GM19351 (cell line): ENCODE results near the gene CFAP74.

Source experiments
- ATAC-seq: cut with Tn5 transposase; IDR thresholded peaks from one replicate; pipeline ENCODE4 v1.9.1; 2021; ENCODE audit warnings: mild to moderate bottlenecking, moderate library complexity; ENCODE audit not compliant: unreplicated experiment

The CFAP74 gene, protein sequence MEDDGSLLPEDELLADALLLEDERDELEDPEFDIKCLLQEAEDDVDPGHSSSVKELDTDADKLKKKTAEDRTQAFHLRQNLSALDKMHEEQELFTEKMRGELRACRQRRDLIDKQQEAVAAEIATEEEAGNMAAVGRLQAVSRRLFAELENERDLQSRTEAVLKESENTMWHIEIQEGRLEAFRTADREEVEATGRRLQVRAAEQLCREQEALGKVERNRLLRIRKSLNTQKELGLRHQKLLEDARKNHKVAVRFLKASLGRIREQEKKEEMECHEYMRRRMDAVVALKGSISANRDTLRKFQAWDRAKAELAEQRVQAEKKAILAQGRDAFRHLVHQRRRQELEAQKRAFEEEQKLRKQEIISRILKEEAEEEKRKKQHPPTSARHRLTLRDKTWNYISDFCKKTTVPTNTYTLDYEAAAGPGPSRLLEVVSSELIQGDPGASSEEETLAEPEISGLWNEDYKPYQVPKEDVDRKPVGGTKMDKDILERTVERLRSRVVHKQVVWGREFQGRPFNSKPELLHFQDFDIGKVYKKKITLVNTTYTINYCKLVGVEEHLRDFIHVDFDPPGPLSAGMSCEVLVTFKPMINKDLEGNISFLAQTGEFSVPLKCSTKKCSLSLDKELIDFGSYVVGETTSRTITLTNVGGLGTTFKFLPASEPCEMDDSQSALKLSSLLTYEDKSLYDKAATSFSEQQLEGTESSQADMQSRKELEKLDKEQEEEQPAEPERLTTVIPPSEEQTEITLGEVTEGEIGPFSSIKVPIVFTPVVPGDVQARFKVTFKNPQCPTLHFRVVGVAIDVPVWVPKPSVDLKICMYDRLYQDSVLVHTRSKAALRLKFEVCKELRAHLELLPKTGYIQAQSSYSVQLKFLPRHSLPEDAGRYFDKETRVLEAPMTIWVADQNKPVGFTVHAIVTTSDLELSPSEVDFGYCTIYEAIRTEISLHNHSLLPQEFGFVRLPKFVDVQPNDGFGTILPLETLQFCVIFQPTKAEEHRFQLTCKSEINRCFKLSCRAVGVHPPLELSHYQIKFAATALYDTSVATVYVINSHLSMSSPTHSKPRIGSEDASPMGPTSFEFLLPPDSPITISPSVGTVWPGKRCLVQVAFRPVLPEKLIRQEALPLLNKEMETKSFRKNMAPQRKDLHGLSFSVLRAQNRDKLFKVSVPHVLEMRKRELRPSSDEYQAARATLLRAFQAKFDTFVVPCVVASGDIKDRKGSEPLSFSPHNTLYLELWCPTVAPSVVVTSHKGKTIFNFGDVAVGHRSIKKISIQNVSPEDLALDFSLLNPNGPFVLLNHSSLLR (N-terminal part only)

GRCh38 chr1:2003541-2004131, at the start of gene CFAP74:
Gene CFAP74, minus strand, starts transcription at chr1:2003786. Its CDS starts 12,830 bp downstream, at chr1:1990956.
- no peak for ATAC-seq

DNA sequence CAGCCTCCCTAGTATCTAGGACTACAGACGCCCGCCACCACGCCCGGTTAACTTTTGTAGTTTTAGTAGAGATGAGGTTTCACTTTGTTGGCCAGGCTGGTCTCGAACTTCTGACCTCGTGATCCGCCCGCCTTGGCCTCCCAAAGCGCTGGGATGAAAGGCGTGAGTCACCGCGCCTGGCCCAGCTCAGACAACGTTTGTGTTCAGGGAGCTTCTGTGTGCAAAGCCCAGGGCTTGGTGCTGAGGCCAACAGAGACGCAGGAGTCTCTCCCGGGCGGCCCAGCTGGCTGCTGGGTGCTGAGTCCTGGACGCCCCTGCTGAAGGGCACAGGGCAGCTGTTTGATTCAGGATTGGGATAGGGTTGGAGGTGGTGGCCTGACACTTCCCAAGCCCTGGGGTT, 49.6 kb upstream of the CFAP74 start:
- no peak for ATAC-seq

DNA sequence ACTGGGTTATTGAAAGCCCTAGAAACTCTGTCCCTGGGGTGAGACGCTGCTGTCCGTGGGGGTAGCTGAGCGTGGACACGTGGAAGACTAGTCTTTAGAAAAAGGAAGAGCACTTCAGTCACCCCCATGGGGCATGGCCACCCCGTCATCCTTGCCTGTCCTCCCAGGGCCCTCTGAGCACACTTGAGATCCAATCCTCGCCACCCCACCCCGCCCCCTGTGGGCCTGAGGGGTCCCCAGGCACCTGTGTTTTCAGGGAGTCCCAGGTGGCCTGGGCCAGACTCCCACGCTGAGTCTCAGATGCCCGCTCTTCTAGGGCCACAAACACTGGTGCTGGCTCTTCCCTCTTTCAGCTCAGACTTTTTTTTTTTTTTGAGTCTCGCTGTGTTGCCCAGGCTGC, 49.2 kb upstream of the CFAP74 start:
- ATAC-seq, result no peak

DNA sequence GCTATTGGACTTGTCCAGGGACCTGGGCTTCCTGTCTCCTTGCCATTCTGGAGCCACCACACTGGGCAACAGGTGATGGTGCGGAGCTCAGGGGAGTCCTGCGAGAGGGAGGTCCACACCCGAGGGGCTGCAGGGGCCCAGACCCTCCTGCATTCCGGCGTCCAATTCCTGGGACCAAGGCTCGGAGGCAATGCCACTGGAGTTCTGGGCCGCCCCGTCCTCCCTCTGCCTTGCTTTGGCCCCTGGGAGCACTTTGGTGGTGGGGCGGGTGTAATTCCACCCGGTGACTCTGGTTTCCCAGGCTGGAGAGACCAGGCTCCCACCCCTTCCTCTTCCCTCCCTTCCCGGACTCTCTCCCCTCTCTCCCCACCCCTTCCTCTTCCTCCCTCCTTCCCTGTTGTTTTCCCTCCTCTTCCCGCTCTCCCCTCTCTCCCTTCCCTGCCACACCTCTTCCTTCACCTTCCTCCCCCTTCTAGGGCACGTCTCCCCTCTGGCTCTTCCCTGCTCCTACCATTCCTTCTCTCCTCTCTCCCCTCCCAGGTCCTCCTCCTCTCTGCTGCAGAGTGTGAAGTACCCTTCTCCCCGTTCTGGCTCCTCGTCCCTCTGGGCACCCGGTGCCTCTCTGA, 48.6 kb upstream of the CFAP74 start:
- no peak for ATAC-seq

DNA sequence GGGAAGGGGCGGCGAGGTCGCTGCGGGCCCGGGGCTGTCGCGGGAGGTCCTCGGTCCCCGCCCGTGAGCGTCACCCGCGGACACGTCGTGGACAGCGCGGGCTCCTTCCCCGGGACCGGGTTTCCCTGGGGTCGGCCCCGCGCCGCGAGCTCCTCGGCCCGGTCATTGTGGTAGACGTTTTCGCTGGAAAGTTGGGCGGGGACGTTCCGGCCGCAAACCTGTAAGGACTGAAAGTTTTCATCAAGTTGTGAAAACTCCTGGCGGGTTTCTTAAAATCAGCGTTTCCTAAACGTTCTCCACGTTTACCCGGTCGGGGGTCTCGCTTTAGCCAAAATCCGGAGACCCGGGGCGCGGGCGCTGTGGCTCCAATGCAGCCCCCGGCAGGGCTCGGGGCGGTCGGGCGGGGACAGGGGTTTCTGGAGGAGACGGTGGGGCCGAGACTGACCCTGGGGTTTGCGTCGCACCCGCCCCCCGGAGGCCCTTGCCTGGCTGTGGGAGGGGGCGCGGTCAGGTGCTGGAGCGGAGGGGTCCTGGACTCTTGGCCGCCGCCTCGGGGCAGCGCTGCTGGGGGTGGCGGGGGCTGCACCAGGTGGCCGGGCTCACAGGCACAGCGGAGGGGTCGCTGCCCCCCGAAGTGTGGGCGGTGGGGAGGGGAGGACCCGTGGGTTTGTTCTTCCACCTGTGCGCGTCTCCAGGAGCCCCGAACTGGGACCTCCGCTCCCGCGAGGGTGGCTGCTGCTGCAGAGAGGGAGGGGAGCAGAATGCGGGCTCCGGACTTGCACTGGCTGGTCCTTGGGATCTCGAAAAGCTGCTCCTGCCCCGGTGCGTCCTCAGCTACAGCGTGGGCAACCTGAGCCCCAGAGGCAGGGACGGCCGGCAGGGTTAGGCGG, 47.5 kb upstream of the CFAP74 start:
- no peak for ATAC-seq

DNA sequence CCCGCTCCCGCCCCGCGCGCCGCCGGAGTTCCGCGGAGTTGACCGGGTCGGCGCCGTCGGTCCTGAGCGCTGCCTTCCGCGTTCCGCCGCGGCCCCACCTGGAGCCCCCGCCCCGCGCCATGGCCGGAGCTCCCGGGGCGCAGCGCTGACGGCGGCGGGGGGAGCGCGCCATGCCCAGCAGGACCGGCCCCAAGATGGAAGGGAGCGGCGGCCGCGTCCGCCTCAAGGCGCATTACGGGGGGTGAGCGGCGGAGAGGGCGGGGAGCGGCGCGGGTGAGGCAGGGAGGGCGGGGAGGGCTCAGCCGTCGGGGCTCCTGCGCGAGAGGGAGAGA, 46.8 kb upstream of the CFAP74 start:
- no peak for ATAC-seq

DNA sequence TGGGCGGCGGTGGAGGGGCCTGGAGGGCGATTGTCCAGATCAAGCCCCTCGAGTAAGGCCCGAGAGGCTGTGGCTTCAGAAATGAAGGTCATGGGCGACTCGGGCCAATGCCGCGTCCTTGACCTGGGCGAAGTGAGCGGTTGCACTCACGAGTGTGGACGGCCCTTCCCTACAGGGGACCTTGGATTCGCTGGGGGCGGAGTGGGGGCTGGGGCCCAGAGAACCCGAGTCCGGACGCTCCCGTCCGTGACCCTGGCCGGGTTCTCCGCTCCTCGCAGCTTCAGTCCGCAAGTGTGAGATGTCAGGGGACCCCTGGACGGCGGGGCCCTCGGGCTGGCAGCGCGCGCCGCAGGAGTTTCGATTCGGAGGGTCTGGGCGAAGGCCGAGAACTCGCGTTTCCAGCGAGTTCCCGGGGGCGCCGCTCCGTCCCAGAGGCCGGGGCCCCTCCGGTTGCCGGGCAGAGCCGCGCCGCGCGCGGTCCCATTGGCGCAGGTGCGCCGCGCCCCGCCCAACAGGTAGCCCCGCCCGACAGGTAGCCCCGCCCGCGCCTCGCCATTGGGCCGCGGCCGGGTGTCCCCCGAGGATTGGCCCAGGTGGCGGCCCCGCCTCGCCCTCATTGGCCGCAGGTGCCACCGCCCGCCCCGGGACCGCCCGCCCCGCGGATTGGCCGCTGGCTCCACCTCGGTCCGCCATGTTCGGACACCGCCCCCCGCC, 46.3 kb upstream of the CFAP74 start, which contains the start of gene PRKCZ:
PRKCZ (plus strand) TSS at position 694 of the 714 bp plus-strand sequence. CDS start 220 bp downstream, outside the sequence.
- peak; percentile 71 for ATAC-seq

DNA sequence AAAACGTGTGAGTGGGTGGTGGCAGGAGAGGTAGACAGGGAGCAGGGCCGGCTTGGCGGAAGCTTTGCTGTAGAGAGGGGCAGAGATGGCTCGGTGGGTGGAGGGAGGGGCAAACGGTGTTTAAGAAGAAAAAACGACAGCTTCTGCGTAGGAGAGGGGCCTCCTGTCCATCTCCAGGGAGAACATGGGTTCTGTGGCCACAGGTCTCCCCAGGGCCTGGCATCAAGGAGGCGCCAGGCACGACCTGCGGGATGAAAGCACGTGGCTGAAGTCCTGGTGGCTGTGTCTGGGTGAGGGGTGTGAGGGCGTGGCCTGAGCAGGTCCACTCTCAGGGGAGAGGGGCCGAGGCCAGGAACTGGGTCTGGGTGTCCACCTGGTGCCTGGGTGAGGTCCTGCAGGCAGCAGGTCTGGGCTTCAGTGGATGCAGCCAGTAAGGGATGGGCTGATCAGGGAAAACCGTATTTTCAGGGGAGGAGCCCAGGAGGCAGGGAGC, 45.7 kb upstream of the CFAP74 start:
- no peak for ATAC-seq

DNA sequence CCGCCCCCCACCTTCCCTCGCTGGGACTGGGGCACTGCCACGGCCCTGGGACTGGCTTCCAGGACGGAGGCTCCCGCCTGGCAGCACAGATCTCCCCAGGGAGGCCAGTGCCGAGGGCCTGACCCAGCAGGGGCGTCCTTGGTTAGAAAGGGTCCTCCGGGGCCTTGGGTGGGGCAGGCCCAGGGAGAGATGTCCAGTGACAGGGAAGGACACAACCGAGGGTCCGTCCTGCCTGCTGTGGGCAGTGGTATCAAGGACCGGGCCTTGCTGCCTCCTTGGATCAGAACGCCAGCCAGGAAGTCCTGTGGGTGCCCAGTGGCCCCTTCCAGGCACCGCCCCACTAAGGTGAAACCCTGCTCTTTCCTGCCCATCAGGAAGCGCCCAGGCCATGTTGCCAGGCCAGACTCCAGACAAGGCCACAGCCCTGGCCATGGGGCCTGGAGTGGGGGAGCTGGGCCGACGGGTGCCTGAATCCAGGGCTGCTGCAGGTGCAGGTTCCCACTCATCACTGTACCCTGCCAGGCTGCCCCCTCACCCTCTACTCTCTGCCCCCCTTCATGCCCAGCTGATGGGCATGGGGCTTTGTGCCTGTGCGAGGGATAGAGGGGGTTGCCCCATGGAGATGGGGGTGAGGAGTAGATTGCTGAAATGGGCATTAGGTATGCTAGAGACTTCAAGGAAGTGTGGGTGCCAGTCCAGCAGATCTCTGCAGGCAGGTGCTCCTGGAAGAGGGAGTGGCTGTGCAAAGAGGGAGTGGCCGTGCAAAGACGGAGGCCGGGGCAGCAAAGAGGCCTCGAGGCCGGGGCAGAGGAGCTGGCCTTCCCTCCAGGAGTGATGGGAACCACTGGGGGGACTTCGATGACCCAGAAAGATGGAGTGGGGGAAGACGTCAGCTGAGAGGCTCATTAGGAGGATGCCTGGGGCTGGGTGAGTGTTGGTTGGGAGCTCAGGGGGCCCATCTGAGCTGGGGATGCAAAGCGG, 44.5 kb upstream of the CFAP74 start:
- ATAC-seq, result no peak

GRCh38 chr1:2046953-2047748, 43.6 kb upstream of the CFAP74 start:
- ATAC-seq, result no peak

DNA sequence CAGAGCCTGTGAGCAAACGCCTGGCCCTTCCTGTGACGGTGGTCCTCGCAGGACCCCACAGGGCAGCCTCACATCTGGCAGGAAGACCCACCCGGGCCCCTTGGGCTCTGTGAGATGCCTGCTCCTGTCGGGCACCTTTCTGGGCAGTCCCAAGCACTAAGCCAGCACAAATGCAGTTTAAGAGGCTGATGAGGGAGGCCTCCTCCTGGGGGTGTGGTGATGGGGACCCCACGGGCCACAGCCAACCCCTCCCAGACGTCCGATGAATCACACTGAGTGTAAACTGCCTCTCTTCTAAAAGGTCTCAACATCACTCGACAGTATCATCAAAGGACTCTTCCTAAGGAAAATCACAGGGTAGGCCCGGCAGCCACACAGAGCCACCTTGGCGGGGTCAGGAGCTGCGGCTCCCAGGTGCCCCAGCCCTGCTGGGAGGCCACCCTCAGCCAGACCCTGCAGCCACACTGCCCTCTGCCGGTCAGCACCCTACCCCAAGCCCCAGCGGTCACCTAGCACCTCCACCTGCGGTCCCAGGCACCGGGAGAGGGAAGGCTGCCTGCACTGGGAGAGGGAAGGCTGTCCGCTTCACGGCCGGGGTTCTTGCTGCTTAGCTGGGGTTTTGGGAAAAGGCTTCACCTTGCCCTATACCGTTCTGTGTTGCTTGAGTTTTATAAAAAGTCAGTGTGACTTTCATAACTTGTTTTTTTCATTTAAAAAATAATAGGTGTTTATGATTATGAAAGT, 42.8 kb upstream of the CFAP74 start:
- no peak for ATAC-seq

DNA sequence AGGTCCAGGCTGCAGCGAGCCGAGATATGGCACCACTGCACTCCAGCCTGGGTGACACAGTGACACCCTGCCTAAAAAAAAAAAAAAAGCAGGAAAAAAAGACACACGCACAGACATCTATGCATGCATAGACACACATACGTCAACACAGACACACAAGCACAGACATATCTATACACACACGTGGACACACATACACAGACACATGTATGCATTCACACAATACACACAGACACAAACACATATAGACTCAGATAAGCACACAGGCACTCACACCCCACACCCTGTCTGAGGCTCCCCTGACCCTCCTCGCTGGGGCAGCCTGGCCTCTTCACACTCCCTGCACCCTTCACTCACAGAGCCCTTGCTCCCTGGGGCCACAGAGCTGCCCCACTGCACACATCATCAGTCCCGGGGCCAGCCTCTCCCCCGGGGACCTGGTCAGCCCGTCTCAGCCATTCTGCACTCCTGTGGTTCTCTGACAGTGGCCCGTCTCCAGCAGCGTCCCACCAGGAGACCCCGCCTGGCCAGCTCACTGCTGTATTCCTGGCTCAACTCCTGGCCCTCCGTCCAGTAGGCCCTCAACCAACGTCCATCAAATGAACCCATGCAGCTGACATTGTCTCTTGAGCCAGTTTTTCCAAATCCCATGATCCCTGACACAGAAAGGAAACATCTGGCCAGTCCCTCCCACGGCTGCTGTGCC, 42.0 kb upstream of the CFAP74 start:
- no peak for ATAC-seq

GRCh38 chr1:2044510-2045319, 41.1 kb upstream of the CFAP74 start:
- ATAC-seq, result no peak

DNA sequence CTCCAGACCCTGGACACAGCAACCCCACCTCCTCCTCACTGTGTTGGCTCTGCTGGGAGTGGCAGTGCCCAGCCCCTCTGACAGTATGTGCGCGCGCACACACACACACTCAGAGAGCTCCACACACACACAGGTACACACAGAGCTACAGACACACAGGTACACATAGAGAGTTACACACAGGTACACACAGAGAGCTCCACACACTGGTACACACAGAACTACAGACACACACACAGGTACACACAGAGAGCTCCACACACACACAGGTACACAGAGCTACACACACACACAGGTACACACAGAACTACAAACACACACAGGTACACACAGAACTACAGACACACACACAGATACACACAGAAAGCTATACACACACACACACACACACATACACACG, 40.3 kb upstream of the CFAP74 start:
- no peak for ATAC-seq
